GM06990 (cell line): ENCODE results near the gene GLRA1.

Experiments
- DNase-seq: peaks from one replicate; pipeline ENCODE4 v3.0.0-alpha.2; 2011; ENCODE audit not compliant: insufficient read length; ENCODE audit errors: extremely low read depth
- H3K27me3 ChIP-seq: replicated peaks from 2 replicates; pipeline ENCODE4 v1.6.0; 2011; ENCODE audit warnings: low read length; ENCODE audit not compliant: control insufficient read depth, insufficient read depth
- H3K36me3 ChIP-seq: 2 replicates; pipeline ENCODE4 v1.5.1; 2011; ENCODE audit warnings: low read length; ENCODE audit not compliant: control insufficient read depth, insufficient read depth
- H3K4me3 ChIP-seq: replicated peaks from 2 replicates; pipeline ENCODE4 v1.5.1; 2011; ENCODE audit warnings: low read depth, mild to moderate bottlenecking, control low read depth, low read length
- CTCF ChIP-seq: IDR thresholded peaks from 2 replicates; pipeline ENCODE4 v1.5.1; 2011; ENCODE audit warnings: low read length, control low read depth, mild to moderate bottlenecking, inconsistent platforms; ENCODE audit not compliant: insufficient read depth, poor library complexity, severe bottlenecking

The GLRA1 gene

GRCh38 chr5:151773951-151774350, 150.7 kb downstream of the GLRA1 start:
- Histone ChIP-seq H3K36me3 (peaks cover 2% of the 10 kb centered on the region), H3K4me3 (peak overlapping the region; percentile 96), H3K27me3 (no peaks in the 10 kb centered on the region)
- TF ChIP-seq CTCF: no peak
- DNase-seq: no peak

DNA sequence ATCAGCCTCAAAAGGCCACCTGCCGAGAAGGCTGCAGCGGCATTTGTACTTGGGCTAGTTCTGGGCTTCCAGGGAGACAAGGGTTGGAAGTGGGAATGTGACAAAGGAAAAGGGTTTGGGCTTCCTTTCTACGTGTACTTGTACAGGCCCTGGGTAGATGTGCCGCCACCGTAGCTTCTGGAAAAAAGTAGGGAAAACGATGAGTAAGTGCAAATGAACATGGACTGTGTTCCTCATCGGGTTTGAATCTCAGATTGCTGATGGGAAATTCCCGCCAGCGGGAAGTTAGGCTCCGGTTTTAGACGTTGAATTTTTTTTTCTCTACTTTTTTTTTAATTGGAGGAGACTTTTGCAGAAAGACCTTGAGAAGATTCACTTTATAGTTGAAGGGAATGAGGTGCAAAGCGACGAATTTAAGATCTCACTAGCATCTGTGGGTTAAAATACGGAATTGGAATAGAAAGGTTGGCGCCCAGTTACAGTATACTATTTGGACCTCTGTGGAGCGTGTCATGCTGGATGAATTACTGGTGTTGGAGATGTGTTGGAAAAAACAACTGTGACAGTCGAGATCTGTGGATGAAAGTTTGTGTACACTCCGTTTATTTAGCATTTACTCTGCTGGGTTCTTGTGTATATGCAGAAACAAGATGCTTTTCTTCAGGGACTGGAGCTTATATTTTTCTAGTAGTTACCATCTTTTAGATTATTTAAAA, 151.6 kb downstream of the GLRA1 start:
- H3K36me3 ChIP-seq: peaks cover 2% of the 10 kb centered on the region
- TF ChIP-seq CTCF: no peak
- H3K27me3 ChIP-seq: no peaks in the 10 kb centered on the region
- DNase-seq: no peak
- H3K4me3 ChIP-seq: peak overlapping the region; percentile 96
